PC-3 (cell line): ENCODE results near the gene AP4E1.
"Not testable (repeated sequence)": the region's sequence is repeated elsewhere in the genome, so short reads cannot be mapped to it uniquely, and the experiment has no call there.

Source experiments
- EZH2 ChIP-seq: fragments of 300-600 bp; sonication (generic); IDR thresholded peaks from one replicate; pipeline ENCODE4 v1.6.1; 2017; ENCODE audit warnings: antibody characterized with exemption, mild to moderate bottlenecking, low read length; ENCODE audit not compliant: unreplicated experiment
- EZH2phosphoT487 ChIP-seq: fragments of 300-600 bp; sonication (generic); IDR thresholded peaks from 2 replicates; pipeline ENCODE4 v1.6.1; 2018; ENCODE audit warnings: mild to moderate bottlenecking, antibody characterized with exemption, low read length, borderline replicate concordance
- TF ChIP-seq, protein P1 (sequence below): fragments of 300-600 bp; sonication (generic); conservative IDR thresholded peaks from 2 replicates; pipeline ENCODE4 v1.5.1; 2017; ENCODE audit warnings: antibody characterized with exemption, low read depth, mild to moderate bottlenecking, low read length

DNA sequence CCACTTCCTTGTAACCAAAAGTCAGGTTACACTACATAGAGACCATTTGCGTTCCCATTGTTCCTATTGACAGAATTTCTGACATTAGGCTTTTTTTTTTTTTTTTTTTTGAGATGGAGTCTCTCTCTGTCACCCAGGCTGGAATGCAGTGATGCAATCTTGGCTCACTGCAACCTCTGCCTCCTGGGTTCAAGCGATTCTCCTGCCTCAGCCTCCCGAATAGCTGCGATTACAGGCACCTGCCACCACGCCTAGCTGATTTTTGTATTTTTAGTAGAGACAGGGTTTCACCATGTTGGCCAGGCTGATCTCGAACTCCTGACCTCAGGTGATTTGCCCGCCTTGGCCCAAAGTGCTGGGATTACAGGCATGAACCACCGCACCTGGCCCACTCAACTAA is 7.1 kb upstream of the AP4E1 start:
- TF ChIP-seq, protein P1, sequence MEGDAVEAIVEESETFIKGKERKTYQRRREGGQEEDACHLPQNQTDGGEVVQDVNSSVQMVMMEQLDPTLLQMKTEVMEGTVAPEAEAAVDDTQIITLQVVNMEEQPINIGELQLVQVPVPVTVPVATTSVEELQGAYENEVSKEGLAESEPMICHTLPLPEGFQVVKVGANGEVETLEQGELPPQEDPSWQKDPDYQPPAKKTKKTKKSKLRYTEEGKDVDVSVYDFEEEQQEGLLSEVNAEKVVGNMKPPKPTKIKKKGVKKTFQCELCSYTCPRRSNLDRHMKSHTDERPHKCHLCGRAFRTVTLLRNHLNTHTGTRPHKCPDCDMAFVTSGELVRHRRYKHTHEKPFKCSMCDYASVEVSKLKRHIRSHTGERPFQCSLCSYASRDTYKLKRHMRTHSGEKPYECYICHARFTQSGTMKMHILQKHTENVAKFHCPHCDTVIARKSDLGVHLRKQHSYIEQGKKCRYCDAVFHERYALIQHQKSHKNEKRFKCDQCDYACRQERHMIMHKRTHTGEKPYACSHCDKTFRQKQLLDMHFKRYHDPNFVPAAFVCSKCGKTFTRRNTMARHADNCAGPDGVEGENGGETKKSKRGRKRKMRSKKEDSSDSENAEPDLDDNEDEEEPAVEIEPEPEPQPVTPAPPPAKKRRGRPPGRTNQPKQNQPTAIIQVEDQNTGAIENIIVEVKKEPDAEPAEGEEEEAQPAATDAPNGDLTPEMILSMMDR, result not testable (repeated sequence)
- TF ChIP-seq EZH2, EZH2phosphoT487: not testable (repeated sequence)
